ENCODE data around the gene CIAO2B. TPM values are rescaled to one million over a fixed set of nuclear protein-coding genes. Genes with fewer than 3 reads are reported as not detected.
A peak's percentile ranks its signal among the peaks of the same experiment; 100 is the strongest.

Gene CIAO2B
- total RNA-seq, result 10 to 100 TPM; 15.3 to 93.8 (median 51.6) TPM

- no peak for TF ChIP-seq EP300 (IDR thresholded peaks at IDR 0.05; ENCODE audit: low read depth)
- TF ChIP-seq POLR2A (IDR thresholded peaks at IDR 0.05), result peak; percentile 95
- peak; percentile 98 to 99 (median 99) for TF ChIP-seq POLR2AphosphoS5 (IDR thresholded peaks at IDR 0.05)
- no peak for TF ChIP-seq CTCF (IDR thresholded peaks at IDR 0.05)
- peaks cover 17 to 52% (median 43%) of the 10 kb centered on the region in 4 donors for H3K4me1 ChIP-seq
- in situ Hi-C loops (cut with MboI; ENCODE audit: low pct_ligation_motif_present in 1 of 4, low pct_unique_long_range_greater_than_20kb in 1 of 4, low sequenced_read_pairs in 3 of 4), result no loop called here
These were observed at the start of gene CIAO2B for GRCh38 chr16:66934138-66934838. Gene CIAO2B, minus strand, starts transcription at chr16:66934402. Its CDS starts 38 bp downstream, at chr16:66934364.

GRCh38 chr16:66983033-66983432, 48.8 kb upstream of the CIAO2B start:
- in situ Hi-C loops (cut with MboI; ENCODE audit: low pct_ligation_motif_present in 1 of 4, low pct_unique_long_range_greater_than_20kb in 1 of 4, low sequenced_read_pairs in 3 of 4), result loop anchor here in 2 of 4 donors (10.0 to 25.0 kb wide), 2 partner anchors 112 to 179 kb away; partner anchors contain the start of genes B3GNT9 (in 1 of the 2), FBXL8 (in 1 of the 2), HSF4 (in 1 of the 2) and NOL3 (in 1 of the 2)
- H3K36me3 ChIP-seq, result no peaks in the 10 kb centered on the region
- no peaks in the 10 kb centered on the region for H3K4me1 ChIP-seq
- H3K9me3 ChIP-seq, result no peaks in the 10 kb centered on the region
- intact Hi-C loops (cut with DNase I; ENCODE audit: low total_unique reads), result no loop called here
- DNase-seq, result no peak
- WGBS, 2 donors (ENCODE audit: low coverage in 1 of 2), result 94 to 95% methylated on average over 9 of the region's 9 CpGs
- no peak overlapping the region for H3K27ac ChIP-seq
- TF ChIP-seq EP300 (IDR thresholded peaks at IDR 0.05; ENCODE audit: low read depth), result no peak
- TF ChIP-seq CTCF (IDR thresholded peaks at IDR 0.05), result no peak
- TF ChIP-seq POLR2AphosphoS5 (IDR thresholded peaks at IDR 0.05), result no peak
- TF ChIP-seq POLR2A (IDR thresholded peaks at IDR 0.05), result no peak
- H3K27me3 ChIP-seq, result no peaks in the 10 kb centered on the region
- no peak overlapping the region for H3K4me3 ChIP-seq

More at GRCh38 chr16:66934138-66934838, at the start of gene CIAO2B:
- peak; percentile 93 for DNase-seq
- H3K27ac ChIP-seq, result peak within 1 kb of the TSS; percentile 93 to 97 (median 96)
- no peaks in the 10 kb centered on the region for H3K36me3 ChIP-seq
- peak within 1 kb of the TSS; percentile 84 to 99 (median 91) for H3K4me3 ChIP-seq
- H3K9me3 ChIP-seq, result no peaks in the 10 kb centered on the region
- 0% methylated on average over 63 of the region's 76 CpGs; no CpG with 5 or more reads in 1 of the 2 donors for WGBS, 2 donors (ENCODE audit: low coverage in 1 of 2)
- no peaks in the 10 kb centered on the region for H3K27me3 ChIP-seq
- intact Hi-C loops (cut with DNase I; ENCODE audit: low total_unique reads), result no loop called here

- no peak for DNase-seq
- 51% methylated on average over 16 of the region's 16 CpGs; no CpG with 5 or more reads in 1 of the 2 donors for WGBS, 2 donors (ENCODE audit: low coverage in 1 of 2)
- Histone ChIP-seq H3K36me3 (no peaks in the 10 kb centered on the region), H3K27ac (no peak overlapping the region), H3K9me3 (no peaks in the 10 kb centered on the region), H3K27me3 (no peaks in the 10 kb centered on the region), H3K4me3 (no peak overlapping the region), H3K4me1 (peaks cover 0 to 11% (median 0%) of the 10 kb centered on the region in 4 donors)
- in situ Hi-C loops (cut with MboI; ENCODE audit: low pct_ligation_motif_present in 1 of 4, low pct_unique_long_range_greater_than_20kb in 1 of 4, low sequenced_read_pairs in 3 of 4), result loop anchor here in 1 of 4 donors (25.0 kb wide), 1 partner anchor 183 kb away; the partner anchor contains the start of genes B3GNT9, FBXL8, HSF4 and NOL3
- intact Hi-C loops (cut with DNase I; ENCODE audit: low total_unique reads), result loop anchor here (2.0 kb wide), 1 partner anchor 178 kb away; no protein-coding TSS in a partner anchor
- TF ChIP-seq CTCF (IDR thresholded peaks at IDR 0.05) (no peak), EP300 (IDR thresholded peaks at IDR 0.05; ENCODE audit: low read depth) (no peak), POLR2A (IDR thresholded peaks at IDR 0.05) (no peak), POLR2AphosphoS5 (IDR thresholded peaks at IDR 0.05) (no peak)
These were observed 45.0 kb upstream of the CIAO2B start for GRCh38 chr16:66979011-66979717.
